HG02970 (cell line): ENCODE results near the gene CPOX.
A peak's percentile ranks its signal among the peaks of the same experiment; 100 is the strongest.
"Not testable (repeated sequence)": the region's sequence is repeated elsewhere in the genome, so short reads cannot be mapped to it uniquely, and the experiment has no call there.

Experiments used
- ATAC-seq: cut with Tn5 transposase; IDR thresholded peaks from one replicate; pipeline ENCODE4 v1.9.1; 2021; ENCODE audit warnings: mild to moderate bottlenecking, moderate library complexity, moderate number of reproducible peaks; ENCODE audit not compliant: unreplicated experiment, low FRiP score

The CPOX gene

GRCh38 chr3:98593046-98593936 lies at the start of gene CPOX:
Gene CPOX, minus strand, starts transcription at chr3:98593611. Its CDS starts 107 bp downstream, at chr3:98593504.
- ATAC-seq, result peak; percentile 93

DNA sequence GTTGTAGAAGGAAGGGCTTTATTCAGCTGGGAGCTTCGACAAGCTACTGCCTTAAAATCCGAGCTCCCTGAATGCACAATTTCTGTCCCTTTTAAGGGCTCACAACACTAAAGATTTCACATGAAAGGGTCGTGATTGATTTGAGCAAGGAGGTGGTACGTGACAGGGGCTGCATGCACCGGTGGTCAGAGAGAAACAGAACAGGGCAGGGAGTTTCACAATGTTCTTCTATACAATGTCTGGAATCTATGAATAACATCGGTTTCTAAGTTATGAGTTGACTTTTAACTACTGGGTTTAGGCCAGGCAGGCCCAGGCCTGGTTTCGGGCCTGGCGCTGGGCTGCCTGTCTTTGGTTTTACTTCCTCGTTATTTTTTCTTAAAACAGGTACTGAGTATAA lies 49.4 kb upstream of the CPOX start:
- not testable (repeated sequence) for ATAC-seq

GRCh38 chr3:98641756-98642155 lies 48.3 kb upstream of the CPOX start:
- not testable (repeated sequence) for ATAC-seq

- not testable (repeated sequence) for ATAC-seq
Measured at GRCh38 chr3:98638515-98638914, 45.1 kb upstream of the CPOX start.

- ATAC-seq, result no peak
Measured at GRCh38 chr3:98630416-98630815, 37.0 kb upstream of the CPOX start.

- no peak for ATAC-seq
Measured at GRCh38 chr3:98628317-98628716, 34.9 kb upstream of the CPOX start.

- no peak for ATAC-seq
Measured at GRCh38 chr3:98626151-98626550, 32.7 kb upstream of the CPOX start.

GRCh38 chr3:98623572-98624280 lies 30.3 kb upstream of the CPOX start:
- ATAC-seq, result no peak

- no peak for ATAC-seq
Measured at GRCh38 chr3:98617841-98618240, 24.4 kb upstream of the CPOX start.

DNA sequence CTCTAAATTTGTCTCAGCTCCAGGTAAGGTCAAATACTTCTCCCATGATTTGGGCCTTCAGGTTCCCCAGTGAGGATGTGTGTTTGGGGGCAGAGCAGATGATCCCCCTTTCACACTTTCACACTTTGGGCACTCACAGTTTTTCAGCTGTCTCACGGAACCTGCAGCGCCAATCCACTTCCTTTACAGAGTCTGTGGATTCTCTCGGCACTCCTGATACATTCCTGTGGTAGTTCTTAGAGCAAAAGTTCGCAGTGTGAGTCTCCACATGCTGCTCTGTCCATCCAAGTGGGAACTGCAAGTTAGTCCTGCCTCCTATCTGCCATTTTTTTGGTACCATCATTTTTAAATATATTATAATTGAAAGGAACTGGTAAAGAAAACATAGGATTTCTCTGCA lies 20.2 kb upstream of the CPOX start:
- no peak for ATAC-seq

DNA sequence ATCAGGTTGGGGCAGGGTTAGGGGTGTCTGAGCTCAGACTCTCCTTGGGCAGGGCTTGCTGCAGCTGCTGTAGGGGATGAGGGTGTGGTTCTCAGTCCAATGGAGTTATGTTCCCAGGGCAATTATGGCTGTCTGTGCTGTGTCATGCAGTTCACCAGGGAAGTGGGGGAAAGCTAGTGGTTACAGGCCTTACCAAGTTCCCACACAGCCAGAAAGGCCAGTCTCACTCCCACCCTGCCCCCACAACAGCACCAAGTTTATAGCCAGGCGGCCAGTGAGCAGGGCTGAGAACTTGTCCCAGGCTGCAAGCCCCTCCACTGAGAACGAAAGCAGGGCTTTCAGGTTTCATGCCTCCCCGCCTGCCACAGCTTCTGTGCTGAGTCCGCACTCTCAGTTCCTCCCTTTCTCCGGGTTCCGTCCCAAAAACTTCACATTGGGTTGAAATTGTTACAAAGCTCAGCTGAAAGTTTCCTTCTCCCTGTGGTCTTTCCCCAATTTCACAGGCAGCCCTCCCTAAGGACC lies 19.6 kb upstream of the CPOX start:
- ATAC-seq, result peak; percentile 65

GRCh38 chr3:98612587-98612986 lies 19.2 kb upstream of the CPOX start:
- peak; percentile 29 for ATAC-seq

GRCh38 chr3:98608029-98608428 lies 14.6 kb upstream of the CPOX start:
- no peak for ATAC-seq

GRCh38 chr3:98603580-98603979 lies 10.2 kb upstream of the CPOX start:
- no peak for ATAC-seq

DNA sequence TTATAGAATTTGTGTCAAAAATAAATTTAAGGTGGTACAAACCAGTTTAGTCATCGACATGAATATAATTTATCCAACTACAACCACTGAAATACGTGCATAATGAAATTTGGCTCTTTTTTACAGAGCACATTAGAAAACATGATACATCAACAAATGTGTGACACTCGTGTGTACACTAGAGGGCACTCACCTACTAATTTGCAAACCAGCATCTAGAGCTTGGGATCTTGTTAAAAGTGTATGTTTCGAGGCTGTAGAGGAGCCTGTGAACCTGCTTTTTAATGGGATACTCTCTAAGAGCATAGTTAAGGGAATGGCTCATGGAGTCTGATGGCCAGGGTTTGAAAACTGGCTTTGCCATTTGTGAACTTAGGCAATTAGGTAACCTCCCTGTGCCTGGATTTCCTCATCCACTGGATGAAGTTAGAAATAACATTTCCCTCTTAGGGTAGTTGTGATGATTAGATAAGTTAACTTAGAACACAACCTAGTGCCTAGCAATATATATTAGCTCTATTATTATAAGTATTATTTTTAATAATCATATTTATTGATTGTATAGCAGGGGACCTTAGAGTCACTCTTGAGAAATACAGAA lies 8.8 kb upstream of the CPOX start:
- ATAC-seq, result no peak

- no peak for ATAC-seq
Measured at GRCh38 chr3:98601180-98601579, 7.8 kb upstream of the CPOX start.

DNA sequence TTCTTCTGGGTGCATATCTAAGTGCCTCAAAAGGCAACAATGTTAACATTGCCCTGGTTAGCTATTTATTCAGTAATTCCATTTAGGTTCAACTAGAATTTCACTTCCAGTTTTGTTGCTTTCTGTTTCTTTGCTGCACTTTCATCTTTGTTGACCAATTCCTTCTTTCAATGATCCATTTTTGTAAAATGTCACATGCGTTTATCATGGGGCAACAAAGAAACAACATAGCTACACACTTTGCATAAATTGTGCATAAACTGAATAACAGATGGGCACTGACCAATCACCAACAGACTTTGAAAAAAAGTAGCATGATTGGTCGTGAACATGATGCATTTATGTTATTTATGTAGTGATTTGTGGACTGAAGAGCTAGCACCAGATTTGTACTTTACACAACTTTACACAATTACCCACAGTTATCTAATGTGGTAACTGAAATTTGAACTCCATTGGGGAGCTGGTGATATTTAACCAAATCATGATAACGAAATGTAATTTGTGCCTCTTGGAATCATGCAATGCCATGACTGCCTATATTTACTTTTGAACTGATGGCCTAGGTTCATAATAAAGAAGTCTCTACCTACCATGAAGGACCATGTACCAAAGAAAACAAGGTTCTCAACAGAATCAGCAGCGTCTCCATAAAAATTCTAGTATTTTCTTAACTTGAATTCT lies 7.1 kb upstream of the CPOX start:
- ATAC-seq, result peak; percentile 71

DNA sequence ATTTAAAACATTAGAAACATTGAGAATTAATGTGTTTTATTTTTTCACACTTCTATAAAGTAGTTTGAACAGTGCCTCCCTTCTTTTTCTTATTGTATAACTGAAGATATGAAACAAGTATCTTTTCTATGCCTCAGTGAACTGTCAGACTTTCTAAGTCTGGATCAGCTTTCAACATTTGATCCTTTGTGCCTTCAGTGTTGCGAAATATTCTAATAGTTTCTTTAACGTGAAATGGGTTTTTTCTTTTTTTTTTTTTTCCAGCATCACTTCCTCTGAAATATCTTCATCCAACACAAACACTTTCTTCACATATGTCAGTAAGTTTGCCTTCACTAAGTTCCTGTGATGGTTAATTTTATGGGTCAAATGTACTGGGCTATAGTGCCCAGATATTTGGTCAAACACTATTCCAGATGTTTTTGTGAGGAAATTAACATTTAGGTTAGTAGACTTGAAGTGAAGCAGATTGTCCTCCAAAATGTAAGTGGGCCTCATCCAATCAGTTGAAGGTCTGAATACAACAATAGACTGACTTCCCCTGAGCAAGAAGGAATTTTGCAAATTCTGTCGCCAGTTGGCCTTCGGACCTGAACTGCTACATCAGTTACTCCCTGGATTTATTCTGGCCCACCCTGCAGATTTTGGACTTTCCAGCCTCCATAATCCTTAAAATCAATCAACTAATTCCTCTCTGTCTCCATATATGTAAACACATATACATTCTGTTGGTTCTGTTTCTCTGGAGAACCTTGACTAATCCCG lies 6.4 kb upstream of the CPOX start:
- no peak for ATAC-seq

DNA sequence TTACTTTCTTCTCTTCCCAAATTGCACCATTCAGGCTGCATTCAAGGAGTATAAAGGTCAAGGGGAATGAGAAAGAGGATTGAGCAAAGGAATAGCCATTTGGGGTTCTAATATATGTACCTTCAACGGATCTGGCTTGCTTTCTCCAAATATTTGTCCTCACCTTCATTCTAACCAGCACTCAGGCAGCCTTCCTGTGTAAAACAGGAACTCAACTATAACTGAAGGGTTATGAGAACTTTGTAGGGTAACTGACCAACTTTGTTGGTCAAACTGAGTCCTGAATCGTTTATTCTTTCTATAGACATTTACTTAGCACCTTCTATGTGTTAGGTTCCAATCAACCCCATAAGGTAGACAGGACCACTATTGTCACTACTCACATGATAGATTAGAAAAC lies 5.1 kb upstream of the CPOX start:
- no peak for ATAC-seq
